Measurements from ENCODE around the gene COL11A2.

DNA sequence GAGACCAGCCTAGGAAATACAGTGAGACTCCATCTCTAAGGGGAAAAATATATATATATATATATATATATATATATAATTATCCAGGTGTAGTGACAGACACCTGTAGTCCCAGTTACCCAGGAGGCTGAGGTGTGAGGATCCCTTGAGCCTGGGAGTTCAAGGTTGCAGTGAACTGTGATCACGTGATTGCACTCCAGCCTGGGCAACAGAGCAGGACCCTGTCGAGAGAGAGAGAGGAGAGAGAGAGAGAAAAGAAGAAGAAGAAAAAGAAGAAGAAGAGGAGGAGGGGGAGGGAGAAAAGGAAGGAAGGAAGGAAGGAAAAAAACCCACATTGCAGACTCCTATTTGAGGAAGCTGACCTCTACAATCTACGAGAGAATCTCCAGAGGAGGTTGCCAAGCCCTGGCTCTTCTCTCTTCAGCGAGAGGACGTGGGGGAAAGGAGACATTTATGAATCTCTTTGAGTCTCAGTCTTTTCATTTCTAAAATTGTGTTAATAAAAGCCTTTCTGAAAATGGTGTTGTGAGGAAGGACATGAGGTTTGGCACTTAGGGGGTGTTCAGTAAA is 49.7 kb downstream of the COL11A2 start:
- TF ChIP-seq, protein P1, sequence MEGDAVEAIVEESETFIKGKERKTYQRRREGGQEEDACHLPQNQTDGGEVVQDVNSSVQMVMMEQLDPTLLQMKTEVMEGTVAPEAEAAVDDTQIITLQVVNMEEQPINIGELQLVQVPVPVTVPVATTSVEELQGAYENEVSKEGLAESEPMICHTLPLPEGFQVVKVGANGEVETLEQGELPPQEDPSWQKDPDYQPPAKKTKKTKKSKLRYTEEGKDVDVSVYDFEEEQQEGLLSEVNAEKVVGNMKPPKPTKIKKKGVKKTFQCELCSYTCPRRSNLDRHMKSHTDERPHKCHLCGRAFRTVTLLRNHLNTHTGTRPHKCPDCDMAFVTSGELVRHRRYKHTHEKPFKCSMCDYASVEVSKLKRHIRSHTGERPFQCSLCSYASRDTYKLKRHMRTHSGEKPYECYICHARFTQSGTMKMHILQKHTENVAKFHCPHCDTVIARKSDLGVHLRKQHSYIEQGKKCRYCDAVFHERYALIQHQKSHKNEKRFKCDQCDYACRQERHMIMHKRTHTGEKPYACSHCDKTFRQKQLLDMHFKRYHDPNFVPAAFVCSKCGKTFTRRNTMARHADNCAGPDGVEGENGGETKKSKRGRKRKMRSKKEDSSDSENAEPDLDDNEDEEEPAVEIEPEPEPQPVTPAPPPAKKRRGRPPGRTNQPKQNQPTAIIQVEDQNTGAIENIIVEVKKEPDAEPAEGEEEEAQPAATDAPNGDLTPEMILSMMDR (IDR thresholded peaks at IDR 0.05; ENCODE audit: low read depth, low read length): no peak
- no peak for TF ChIP-seq MYC (IDR thresholded peaks at IDR 0.05; ENCODE audit: low read depth, low read length)
- no peak for TF ChIP-seq POLR2A (IDR thresholded peaks at IDR 0.05; ENCODE audit: extremely low read depth, insufficient read length)

All from NB4 (cell line).